HG03442 (cell line): Measurements from ENCODE around the gene CTDP1.
A peak's percentile ranks its signal among the peaks of the same experiment; 100 is the strongest.

Experiments used
- ATAC-seq: cut with Tn5 transposase; IDR thresholded peaks from one replicate; pipeline ENCODE4 v1.9.1; 2021; ENCODE audit warnings: mild to moderate bottlenecking, moderate library complexity; ENCODE audit not compliant: unreplicated experiment

The CTDP1 gene

GRCh38 chr18:79644006-79644665, 35.5 kb upstream of the CTDP1 start:
- ATAC-seq, result peak; percentile 76

- ATAC-seq, result no peak
These were observed 34.9 kb upstream of the CTDP1 start for GRCh38 chr18:79644666-79645057.

GRCh38 chr18:79645291-79645983, 34.2 kb upstream of the CTDP1 start:
- ATAC-seq, result no peak

- ATAC-seq, result no peak
These were observed 32.3 kb upstream of the CTDP1 start for GRCh38 chr18:79647307-79647706.

- no peak for ATAC-seq
These were observed 28.6 kb upstream of the CTDP1 start for GRCh38 chr18:79650959-79651358.

- no peak for ATAC-seq
These were observed 22.1 kb upstream of the CTDP1 start for GRCh38 chr18:79657342-79657996.

GRCh38 chr18:79658366-79658765, 21.2 kb upstream of the CTDP1 start:
- ATAC-seq, result no peak

- no peak for ATAC-seq
These were observed 19.9 kb upstream of the CTDP1 start for GRCh38 chr18:79659733-79660132.

- ATAC-seq, result no peak
These were observed 17.6 kb upstream of the CTDP1 start for GRCh38 chr18:79662034-79662433.

GRCh38 chr18:79662439-79662838, 17.2 kb upstream of the CTDP1 start:
- ATAC-seq, result no peak

GRCh38 chr18:79664525-79665125, 15.0 kb upstream of the CTDP1 start:
- no peak for ATAC-seq

- no peak for ATAC-seq
These were observed 11.4 kb upstream of the CTDP1 start for GRCh38 chr18:79668203-79668602.

- no peak for ATAC-seq
These were observed 6.9 kb upstream of the CTDP1 start for GRCh38 chr18:79672490-79673276.

GRCh38 chr18:79677221-79677620, 2.4 kb upstream of the CTDP1 start:
- ATAC-seq, result no peak

- ATAC-seq, result no peak
These were observed 1.8 kb upstream of the CTDP1 start for GRCh38 chr18:79677840-79678239.

GRCh38 chr18:79678665-79679551, 695 bp upstream of the CTDP1 start:
- peak; percentile 89 for ATAC-seq

- ATAC-seq, result peak; percentile 0
These were observed 687 bp downstream of the CTDP1 start for GRCh38 chr18:79680100-79680879.

- no peak for ATAC-seq
These were observed 1.3 kb downstream of the CTDP1 start for GRCh38 chr18:79680891-79681339.
